ENCODE data around the gene CDC42BPB.

- TF ChIP-seq, protein P1, sequence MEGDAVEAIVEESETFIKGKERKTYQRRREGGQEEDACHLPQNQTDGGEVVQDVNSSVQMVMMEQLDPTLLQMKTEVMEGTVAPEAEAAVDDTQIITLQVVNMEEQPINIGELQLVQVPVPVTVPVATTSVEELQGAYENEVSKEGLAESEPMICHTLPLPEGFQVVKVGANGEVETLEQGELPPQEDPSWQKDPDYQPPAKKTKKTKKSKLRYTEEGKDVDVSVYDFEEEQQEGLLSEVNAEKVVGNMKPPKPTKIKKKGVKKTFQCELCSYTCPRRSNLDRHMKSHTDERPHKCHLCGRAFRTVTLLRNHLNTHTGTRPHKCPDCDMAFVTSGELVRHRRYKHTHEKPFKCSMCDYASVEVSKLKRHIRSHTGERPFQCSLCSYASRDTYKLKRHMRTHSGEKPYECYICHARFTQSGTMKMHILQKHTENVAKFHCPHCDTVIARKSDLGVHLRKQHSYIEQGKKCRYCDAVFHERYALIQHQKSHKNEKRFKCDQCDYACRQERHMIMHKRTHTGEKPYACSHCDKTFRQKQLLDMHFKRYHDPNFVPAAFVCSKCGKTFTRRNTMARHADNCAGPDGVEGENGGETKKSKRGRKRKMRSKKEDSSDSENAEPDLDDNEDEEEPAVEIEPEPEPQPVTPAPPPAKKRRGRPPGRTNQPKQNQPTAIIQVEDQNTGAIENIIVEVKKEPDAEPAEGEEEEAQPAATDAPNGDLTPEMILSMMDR (IDR thresholded peaks at IDR 0.05; ENCODE audit: low read length), result no peak
- TF ChIP-seq EZH2phosphoT487 (IDR thresholded peaks at IDR 0.05; ENCODE audit: low read length), result no peak
- no peak for TF ChIP-seq EZH2 (optimal IDR thresholded peaks at IDR 0.05; ENCODE audit: low read depth, low read length)
Measured at GRCh38 chr14:103050935-103051334, 6.4 kb downstream of the CDC42BPB start.
